ENCODE data around the gene CILP.

DNA sequence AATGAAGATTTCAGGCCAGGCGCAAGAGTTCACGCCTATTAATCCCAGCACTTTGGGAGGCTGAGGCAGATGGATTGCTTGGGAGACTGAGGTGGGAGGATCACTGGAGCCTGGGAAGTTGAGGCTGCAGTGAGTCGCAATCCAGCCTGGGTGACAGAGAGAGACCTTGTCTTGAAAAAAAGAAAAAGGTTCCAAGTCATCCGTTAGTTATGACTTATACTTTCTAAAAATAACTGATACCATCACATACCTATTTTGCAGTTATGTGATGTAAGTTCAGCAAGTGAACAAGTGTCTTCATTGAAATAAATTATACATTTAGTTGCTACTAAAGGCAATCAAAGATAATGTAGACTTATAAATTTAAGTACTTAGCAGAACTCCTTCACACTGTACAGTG is 48.2 kb downstream of the CILP start:
- TF ChIP-seq, protein P1, sequence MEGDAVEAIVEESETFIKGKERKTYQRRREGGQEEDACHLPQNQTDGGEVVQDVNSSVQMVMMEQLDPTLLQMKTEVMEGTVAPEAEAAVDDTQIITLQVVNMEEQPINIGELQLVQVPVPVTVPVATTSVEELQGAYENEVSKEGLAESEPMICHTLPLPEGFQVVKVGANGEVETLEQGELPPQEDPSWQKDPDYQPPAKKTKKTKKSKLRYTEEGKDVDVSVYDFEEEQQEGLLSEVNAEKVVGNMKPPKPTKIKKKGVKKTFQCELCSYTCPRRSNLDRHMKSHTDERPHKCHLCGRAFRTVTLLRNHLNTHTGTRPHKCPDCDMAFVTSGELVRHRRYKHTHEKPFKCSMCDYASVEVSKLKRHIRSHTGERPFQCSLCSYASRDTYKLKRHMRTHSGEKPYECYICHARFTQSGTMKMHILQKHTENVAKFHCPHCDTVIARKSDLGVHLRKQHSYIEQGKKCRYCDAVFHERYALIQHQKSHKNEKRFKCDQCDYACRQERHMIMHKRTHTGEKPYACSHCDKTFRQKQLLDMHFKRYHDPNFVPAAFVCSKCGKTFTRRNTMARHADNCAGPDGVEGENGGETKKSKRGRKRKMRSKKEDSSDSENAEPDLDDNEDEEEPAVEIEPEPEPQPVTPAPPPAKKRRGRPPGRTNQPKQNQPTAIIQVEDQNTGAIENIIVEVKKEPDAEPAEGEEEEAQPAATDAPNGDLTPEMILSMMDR (IDR thresholded peaks at IDR 0.05): no peak
- no peak for TF ChIP-seq POLR2A (IDR thresholded peaks at IDR 0.05)
